ENCODE results near the gene NYAP2.

NYAP2 gene

DNA sequence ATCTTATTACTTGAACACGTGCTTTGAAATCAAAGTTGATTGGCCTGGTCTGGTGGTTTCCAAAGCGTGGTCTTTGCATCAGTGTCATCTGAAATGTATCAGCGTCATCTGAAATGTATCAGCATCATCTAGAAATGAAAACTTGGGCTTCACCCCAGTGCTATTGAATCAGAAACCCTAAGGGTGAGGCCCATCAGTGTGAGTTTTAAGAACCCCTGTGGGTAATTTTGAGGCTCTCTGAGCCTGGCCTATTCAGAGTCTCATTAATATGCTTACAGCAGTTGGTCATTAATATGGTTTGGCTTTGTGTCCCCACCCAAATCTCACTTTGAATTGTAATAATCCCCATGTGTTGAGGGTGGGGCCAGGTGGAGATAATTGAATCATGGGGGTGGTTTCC, 85.2 kb downstream of the NYAP2 start:
- Histone ChIP-seq H2BK12ac (ENCODE audit: low read length) (no peak overlapping the region), H3K4me1 (ENCODE audit: control insufficient read depth in 2 of 2, insufficient read depth in 1 of 2, low read depth in 1 of 2, low read length in 2 of 2) (no peaks in the 10 kb centered on the region), H2AFZ (ENCODE audit: low read length) (no peak overlapping the region), H2AK5ac (ENCODE audit: low read depth, low read length) (no peak overlapping the region), H3K79me1 (ENCODE audit: low read depth, low read length) (no peaks in the 10 kb centered on the region), H3K9ac (ENCODE audit: low read depth, low read length, poor library complexity) (no peak overlapping the region), H3K27me3 (ENCODE audit: control insufficient read depth in 3 of 3, insufficient read depth in 3 of 3, low read depth in 1 of 3, low read length in 3 of 3) (no peaks in the 10 kb centered on the region), H2BK120ac (ENCODE audit: low read depth, low read length) (no peak overlapping the region), H3K9me3 (replicated peaks in 1 of 2; ENCODE audit: control insufficient read depth in 2 of 2, insufficient read depth in 1 of 2, low read depth in 1 of 2, low read length in 2 of 2) (no peaks in the 10 kb centered on the region), H3K27ac (replicated peaks; ENCODE audit: low read length) (no peak overlapping the region), H2BK5ac (ENCODE audit: low read length) (no peak overlapping the region), H4K91ac (ENCODE audit: low read depth, low read length, poor library complexity) (no peak overlapping the region), H3K4me2 (ENCODE audit: insufficient read depth, low read length, poor library complexity, severe bottlenecking) (no peak overlapping the region), H3K14ac (ENCODE audit: low read length) (no peak overlapping the region), H3K18ac (ENCODE audit: low read length) (no peak overlapping the region), H2BK15ac (ENCODE audit: low read length) (no peak overlapping the region), H3K23ac (ENCODE audit: low read depth, low read length, poor library complexity) (no peak overlapping the region), H4K8ac (ENCODE audit: low read depth, low read length) (no peak overlapping the region), H3K4me3 (ENCODE audit: low read length in 2 of 2) (no peak overlapping the region), H3K4ac (ENCODE audit: low read length) (no peak overlapping the region), H3K36me3 (replicated peaks in 1 of 2; ENCODE audit: control insufficient read depth in 2 of 2, insufficient read depth in 2 of 2, low read length in 2 of 2) (no peaks in the 10 kb centered on the region)
- DNase-seq (ENCODE audit: low spot score): no peak
- WGBS, 2 donors (ENCODE audit: extremely low coverage in 2 of 2, insufficient read length in 2 of 2, insufficient replicate concordance in 1 of 2): no CpG with 5 or more reads among the region's 3 CpGs

DNA sequence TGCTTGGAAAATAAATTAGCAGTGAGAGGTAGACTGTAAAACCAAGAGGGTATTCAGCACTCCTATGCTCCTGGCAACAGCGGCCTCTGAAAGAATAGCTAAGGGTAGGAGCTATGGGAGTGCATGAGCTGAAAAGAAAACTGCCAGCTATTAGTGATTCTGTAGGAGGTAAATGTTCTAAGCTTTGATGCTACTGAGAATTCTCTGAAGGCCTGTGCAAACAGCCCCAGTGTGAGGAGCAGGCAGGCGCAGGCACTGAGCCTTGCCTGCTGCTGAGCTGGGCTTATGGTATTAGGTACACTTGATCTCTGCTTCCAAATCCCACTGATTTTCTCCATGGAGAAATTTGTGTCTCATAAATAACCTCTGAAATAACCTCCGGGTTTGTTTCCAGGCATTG, 86.7 kb downstream of the NYAP2 start:
- Histone ChIP-seq H2AK5ac (ENCODE audit: low read depth, low read length) (no peak overlapping the region), H3K14ac (ENCODE audit: low read length) (no peak overlapping the region), H3K27ac (replicated peaks; ENCODE audit: low read length) (no peak overlapping the region), H4K8ac (ENCODE audit: low read depth, low read length) (no peak overlapping the region), H3K4ac (ENCODE audit: low read length) (no peak overlapping the region), H2BK12ac (ENCODE audit: low read length) (no peak overlapping the region), H3K23ac (ENCODE audit: low read depth, low read length, poor library complexity) (no peak overlapping the region), H3K4me3 (ENCODE audit: low read length in 2 of 2) (no peak overlapping the region), H3K9me3 (replicated peaks in 1 of 2; ENCODE audit: control insufficient read depth in 2 of 2, insufficient read depth in 1 of 2, low read depth in 1 of 2, low read length in 2 of 2) (no peaks in the 10 kb centered on the region), H2BK120ac (ENCODE audit: low read depth, low read length) (no peak overlapping the region), H3K4me1 (ENCODE audit: control insufficient read depth in 2 of 2, insufficient read depth in 1 of 2, low read depth in 1 of 2, low read length in 2 of 2) (no peaks in the 10 kb centered on the region), H3K18ac (ENCODE audit: low read length) (no peak overlapping the region), H3K36me3 (replicated peaks in 1 of 2; ENCODE audit: control insufficient read depth in 2 of 2, insufficient read depth in 2 of 2, low read length in 2 of 2) (no peaks in the 10 kb centered on the region), H3K4me2 (ENCODE audit: insufficient read depth, low read length, poor library complexity, severe bottlenecking) (no peak overlapping the region), H3K79me1 (ENCODE audit: low read depth, low read length) (no peaks in the 10 kb centered on the region), H4K91ac (ENCODE audit: low read depth, low read length, poor library complexity) (no peak overlapping the region), H2AFZ (ENCODE audit: low read length) (no peak overlapping the region), H2BK15ac (ENCODE audit: low read length) (no peak overlapping the region), H3K9ac (ENCODE audit: low read depth, low read length, poor library complexity) (no peak overlapping the region), H3K27me3 (ENCODE audit: control insufficient read depth in 3 of 3, insufficient read depth in 3 of 3, low read depth in 1 of 3, low read length in 3 of 3) (no peaks in the 10 kb centered on the region), H2BK5ac (ENCODE audit: low read length) (no peak overlapping the region)
- no CpG with 5 or more reads among the region's 3 CpGs for WGBS, 2 donors (ENCODE audit: extremely low coverage in 2 of 2, insufficient read length in 2 of 2, insufficient replicate concordance in 1 of 2)
- DNase-seq (ENCODE audit: low spot score): no peak

DNA sequence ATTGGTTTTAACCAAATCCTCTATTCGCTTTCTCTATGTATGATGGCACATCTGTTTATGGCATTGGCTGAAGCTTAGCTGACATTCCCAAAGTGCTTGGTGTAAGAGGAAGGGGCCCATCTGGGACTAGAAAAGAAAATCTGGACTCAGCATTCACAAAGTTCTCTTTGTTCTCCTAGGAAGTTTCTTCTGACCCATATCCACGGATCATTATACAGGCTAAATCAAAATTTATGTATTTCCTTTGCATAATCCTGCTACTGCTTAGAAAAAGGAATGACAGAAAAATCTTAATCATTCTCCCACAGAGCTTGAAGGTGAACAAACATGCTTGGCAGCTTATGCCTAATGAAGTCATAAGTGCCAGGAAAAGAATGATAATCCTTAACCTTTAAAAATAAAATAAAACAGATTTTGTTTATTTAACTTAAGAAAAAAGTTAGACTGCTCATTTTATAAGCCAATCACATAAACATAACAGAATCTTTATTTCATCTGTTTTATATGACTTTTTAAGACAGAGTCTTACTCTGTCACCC, 88.4 kb downstream of the NYAP2 start:
- H2AFZ ChIP-seq (ENCODE audit: low read length): no peak overlapping the region
- H2BK5ac ChIP-seq (ENCODE audit: low read length): no peak overlapping the region
- H3K36me3 ChIP-seq (replicated peaks in 1 of 2; ENCODE audit: control insufficient read depth in 2 of 2, insufficient read depth in 2 of 2, low read length in 2 of 2): no peaks in the 10 kb centered on the region
- no peak overlapping the region for H3K27ac ChIP-seq (replicated peaks; ENCODE audit: low read length)
- H4K91ac ChIP-seq (ENCODE audit: low read depth, low read length, poor library complexity): no peak overlapping the region
- no peaks in the 10 kb centered on the region for H3K9me3 ChIP-seq (replicated peaks in 1 of 2; ENCODE audit: control insufficient read depth in 2 of 2, insufficient read depth in 1 of 2, low read depth in 1 of 2, low read length in 2 of 2)
- no peak overlapping the region for H3K4me3 ChIP-seq (ENCODE audit: low read length in 2 of 2)
- no peak overlapping the region for H2BK12ac ChIP-seq (ENCODE audit: low read length)
- H3K14ac ChIP-seq (ENCODE audit: low read length): no peak overlapping the region
- DNase-seq (ENCODE audit: low spot score): no peak
- no peak overlapping the region for H3K9ac ChIP-seq (ENCODE audit: low read depth, low read length, poor library complexity)
- H3K79me1 ChIP-seq (ENCODE audit: low read depth, low read length): no peaks in the 10 kb centered on the region
- no CpG with 5 or more reads among the region's 2 CpGs for WGBS, 2 donors (ENCODE audit: extremely low coverage in 2 of 2, insufficient read length in 2 of 2, insufficient replicate concordance in 1 of 2)
- H3K18ac ChIP-seq (ENCODE audit: low read length): no peak overlapping the region
- no peak overlapping the region for H3K4me2 ChIP-seq (ENCODE audit: insufficient read depth, low read length, poor library complexity, severe bottlenecking)
- no peak overlapping the region for H2AK5ac ChIP-seq (ENCODE audit: low read depth, low read length)
- no peak overlapping the region for H2BK15ac ChIP-seq (ENCODE audit: low read length)
- H2BK120ac ChIP-seq (ENCODE audit: low read depth, low read length): no peak overlapping the region
- H3K4me1 ChIP-seq (ENCODE audit: control insufficient read depth in 2 of 2, insufficient read depth in 1 of 2, low read depth in 1 of 2, low read length in 2 of 2): no peaks in the 10 kb centered on the region
- no peak overlapping the region for H4K8ac ChIP-seq (ENCODE audit: low read depth, low read length)
- H3K4ac ChIP-seq (ENCODE audit: low read length): no peak overlapping the region
- H3K23ac ChIP-seq (ENCODE audit: low read depth, low read length, poor library complexity): no peak overlapping the region
- no peaks in the 10 kb centered on the region for H3K27me3 ChIP-seq (ENCODE audit: control insufficient read depth in 3 of 3, insufficient read depth in 3 of 3, low read depth in 1 of 3, low read length in 3 of 3)

- H3K9me3 ChIP-seq (replicated peaks in 1 of 2; ENCODE audit: control insufficient read depth in 2 of 2, insufficient read depth in 1 of 2, low read depth in 1 of 2, low read length in 2 of 2): no peaks in the 10 kb centered on the region
- no peaks in the 10 kb centered on the region for H3K79me1 ChIP-seq (ENCODE audit: low read depth, low read length)
- H4K91ac ChIP-seq (ENCODE audit: low read depth, low read length, poor library complexity): no peak overlapping the region
- no peak overlapping the region for H4K8ac ChIP-seq (ENCODE audit: low read depth, low read length)
- no peak overlapping the region for H3K4me2 ChIP-seq (ENCODE audit: insufficient read depth, low read length, poor library complexity, severe bottlenecking)
- H3K9ac ChIP-seq (ENCODE audit: low read depth, low read length, poor library complexity): no peak overlapping the region
- no peaks in the 10 kb centered on the region for H3K4me1 ChIP-seq (ENCODE audit: control insufficient read depth in 2 of 2, insufficient read depth in 1 of 2, low read depth in 1 of 2, low read length in 2 of 2)
- H3K27me3 ChIP-seq (ENCODE audit: control insufficient read depth in 3 of 3, insufficient read depth in 3 of 3, low read depth in 1 of 3, low read length in 3 of 3): no peaks in the 10 kb centered on the region
- H3K4me3 ChIP-seq (ENCODE audit: low read length in 2 of 2): no peak overlapping the region
- no peak overlapping the region for H3K23ac ChIP-seq (ENCODE audit: low read depth, low read length, poor library complexity)
- H3K4ac ChIP-seq (ENCODE audit: low read length): no peak overlapping the region
- no peak overlapping the region for H3K27ac ChIP-seq (replicated peaks; ENCODE audit: low read length)
- H3K14ac ChIP-seq (ENCODE audit: low read length): no peak overlapping the region
- no peak overlapping the region for H2BK12ac ChIP-seq (ENCODE audit: low read length)
- WGBS, 2 donors (ENCODE audit: extremely low coverage in 2 of 2, insufficient read length in 2 of 2, insufficient replicate concordance in 1 of 2): no CpG with 5 or more reads among the region's 2 CpGs
- DNase-seq (ENCODE audit: low spot score): no peak
- no peak overlapping the region for H2BK5ac ChIP-seq (ENCODE audit: low read length)
- no peak overlapping the region for H2BK15ac ChIP-seq (ENCODE audit: low read length)
- H2AK5ac ChIP-seq (ENCODE audit: low read depth, low read length): no peak overlapping the region
- no peak overlapping the region for H3K18ac ChIP-seq (ENCODE audit: low read length)
- H3K36me3 ChIP-seq (replicated peaks in 1 of 2; ENCODE audit: control insufficient read depth in 2 of 2, insufficient read depth in 2 of 2, low read length in 2 of 2): no peaks in the 10 kb centered on the region
- H2AFZ ChIP-seq (ENCODE audit: low read length): no peak overlapping the region
- H2BK120ac ChIP-seq (ENCODE audit: low read depth, low read length): no peak overlapping the region
Measured at GRCh38 chr2:225488743-225489142, 89.2 kb downstream of the NYAP2 start.
